IPS DF 4.7 (cell line): Measurements from ENCODE around the gene TMTC4.
"Not testable (repeated sequence)": the region's sequence is repeated elsewhere in the genome, so short reads cannot be mapped to it uniquely, and the experiment has no call there.

Source experiments
- DNase-seq: peaks from one replicate; pipeline ENCODE4 v3.0.0-alpha.2; 2013; ENCODE audit warnings: low spot score; ENCODE audit errors: extremely low read depth

The TMTC4 gene, protein sequence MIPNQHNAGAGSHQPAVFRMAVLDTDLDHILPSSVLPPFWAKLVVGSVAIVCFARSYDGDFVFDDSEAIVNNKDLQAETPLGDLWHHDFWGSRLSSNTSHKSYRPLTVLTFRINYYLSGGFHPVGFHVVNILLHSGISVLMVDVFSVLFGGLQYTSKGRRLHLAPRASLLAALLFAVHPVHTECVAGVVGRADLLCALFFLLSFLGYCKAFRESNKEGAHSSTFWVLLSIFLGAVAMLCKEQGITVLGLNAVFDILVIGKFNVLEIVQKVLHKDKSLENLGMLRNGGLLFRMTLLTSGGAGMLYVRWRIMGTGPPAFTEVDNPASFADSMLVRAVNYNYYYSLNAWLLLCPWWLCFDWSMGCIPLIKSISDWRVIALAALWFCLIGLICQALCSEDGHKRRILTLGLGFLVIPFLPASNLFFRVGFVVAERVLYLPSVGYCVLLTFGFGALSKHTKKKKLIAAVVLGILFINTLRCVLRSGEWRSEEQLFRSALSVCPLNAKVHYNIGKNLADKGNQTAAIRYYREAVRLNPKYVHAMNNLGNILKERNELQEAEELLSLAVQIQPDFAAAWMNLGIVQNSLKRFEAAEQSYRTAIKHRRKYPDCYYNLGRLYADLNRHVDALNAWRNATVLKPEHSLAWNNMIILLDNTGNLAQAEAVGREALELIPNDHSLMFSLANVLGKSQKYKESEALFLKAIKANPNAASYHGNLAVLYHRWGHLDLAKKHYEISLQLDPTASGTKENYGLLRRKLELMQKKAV

DNA sequence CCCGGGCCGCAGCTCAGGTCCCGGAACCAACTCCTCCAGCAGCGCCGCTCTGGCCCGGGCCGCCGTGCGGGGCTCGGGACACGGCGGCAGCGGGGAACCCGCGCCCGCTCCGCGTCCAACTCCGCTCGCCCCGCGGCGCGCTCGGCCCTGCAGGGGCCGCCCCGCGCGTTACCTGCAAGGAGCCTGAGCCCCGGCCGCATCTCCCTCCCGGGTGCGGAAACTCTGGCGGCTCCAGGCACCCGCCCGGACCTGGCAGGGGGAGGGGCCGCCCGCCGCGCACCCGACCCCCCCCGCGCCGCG is at the start of gene TMTC4:
TMTC4 (minus strand) TSS at position 224 of the 300 bp plus-strand sequence. CDS start 4,433 bp downstream, outside the sequence.
- DNase-seq, result no peak

DNA sequence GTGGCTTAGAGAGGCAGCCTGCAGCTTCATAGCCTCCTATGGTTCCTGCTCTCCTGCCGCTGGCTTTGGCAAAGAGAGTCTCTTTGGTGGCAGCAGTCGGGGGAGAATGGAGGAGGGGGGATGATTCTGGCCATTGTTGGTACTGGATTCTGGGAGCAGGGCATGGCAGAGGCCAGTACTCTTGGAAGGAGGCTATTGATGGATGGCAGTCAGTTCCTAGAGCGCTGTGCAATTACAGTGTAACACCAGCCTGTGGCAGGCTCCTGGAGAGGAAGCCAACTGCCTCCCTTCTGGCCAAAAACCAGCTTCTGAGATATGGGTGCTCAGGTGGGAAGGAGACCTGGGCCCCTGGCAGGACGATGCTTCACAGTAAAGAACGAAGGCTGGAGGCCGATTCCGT is 47.9 kb upstream of the TMTC4 start:
- DNase-seq, result no peak

DNA sequence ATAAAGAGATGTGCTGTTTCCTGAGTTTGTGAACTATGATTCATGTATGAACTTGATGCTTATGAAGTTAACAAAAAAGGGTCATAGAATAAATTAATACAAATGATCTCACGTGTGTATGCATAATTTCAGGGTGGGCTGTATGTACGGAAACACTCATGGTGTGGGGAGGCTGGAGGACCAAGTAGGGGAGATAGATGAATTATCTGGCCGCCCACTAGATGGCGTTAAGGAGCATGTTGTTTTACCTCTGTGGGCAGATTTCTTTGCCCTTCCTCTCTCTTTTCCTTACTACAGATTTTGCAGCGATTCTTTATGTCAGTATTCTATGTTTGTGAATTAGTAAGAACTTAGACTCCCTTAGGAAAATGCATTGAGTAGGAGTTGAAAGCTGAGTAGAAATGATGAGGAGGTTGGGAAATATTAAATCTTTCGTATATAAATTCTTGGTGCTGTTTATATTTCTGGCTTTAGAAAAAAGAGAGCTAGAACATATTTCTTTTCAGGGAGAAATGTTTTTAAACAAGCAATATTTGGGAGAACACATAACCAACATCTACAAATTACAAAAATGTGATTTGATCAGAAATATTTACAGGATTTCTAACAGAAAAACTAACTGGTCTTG is 47.4 kb upstream of the TMTC4 start:
- peak; percentile 44 for DNase-seq

DNA sequence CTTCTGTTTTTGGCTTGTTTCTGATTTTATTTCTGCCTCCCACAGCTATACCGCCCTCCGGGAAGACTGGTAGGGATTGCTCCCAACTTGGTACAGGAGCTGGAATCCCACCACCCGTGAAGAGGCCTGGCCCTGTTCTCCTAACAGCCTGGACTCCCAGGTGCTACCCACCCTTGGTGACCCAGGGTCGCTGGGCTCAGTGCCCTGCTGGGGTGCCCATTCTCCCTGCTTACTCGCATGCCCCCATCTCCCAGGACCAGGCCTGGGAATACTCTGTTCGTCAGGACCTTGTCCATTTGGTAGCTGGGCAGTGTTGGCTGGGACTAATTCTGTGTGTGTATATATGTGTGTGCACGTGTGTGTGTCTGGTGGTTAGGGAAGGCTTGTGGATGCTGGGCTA is 41.0 kb upstream of the TMTC4 start:
- DNase-seq, result no peak

DNA sequence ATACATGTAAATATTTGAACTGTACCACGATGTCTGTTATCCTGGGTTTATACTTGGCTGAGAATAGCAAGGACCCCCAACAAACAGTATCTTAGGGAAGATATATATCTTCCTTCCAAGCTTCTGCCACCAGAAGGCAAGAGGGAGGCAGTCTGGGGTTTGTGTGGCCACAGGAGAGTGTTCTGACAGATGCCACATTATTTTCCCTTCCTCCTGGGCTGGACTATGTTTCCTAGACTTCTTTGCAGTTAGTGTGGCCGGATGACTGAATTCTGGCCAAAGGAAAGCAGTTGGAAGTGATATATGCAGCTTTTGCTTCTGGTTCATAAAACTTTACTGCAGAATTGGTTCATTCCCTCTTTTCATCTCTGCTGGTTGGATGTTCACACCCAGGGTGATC is 39.9 kb upstream of the TMTC4 start:
- no peak for DNase-seq

DNA sequence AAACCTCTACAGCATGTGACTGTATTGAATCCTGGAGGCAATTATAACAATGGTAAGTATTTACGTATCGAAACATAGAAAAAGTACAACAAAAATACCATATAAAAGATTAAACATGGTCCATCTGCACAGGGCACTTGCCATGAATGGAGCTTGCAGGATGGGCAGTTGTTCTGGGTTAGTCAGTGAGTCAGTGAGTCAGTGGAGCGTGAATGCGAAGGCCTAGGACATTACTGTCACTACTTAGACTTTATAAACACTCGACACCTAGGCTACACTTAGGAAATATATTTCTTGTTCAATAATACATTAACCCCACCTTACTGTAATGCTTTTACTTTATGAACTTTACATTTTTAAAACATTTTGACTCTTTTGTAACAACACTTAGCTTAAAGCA is 35.6 kb upstream of the TMTC4 start:
- no peak for DNase-seq

DNA sequence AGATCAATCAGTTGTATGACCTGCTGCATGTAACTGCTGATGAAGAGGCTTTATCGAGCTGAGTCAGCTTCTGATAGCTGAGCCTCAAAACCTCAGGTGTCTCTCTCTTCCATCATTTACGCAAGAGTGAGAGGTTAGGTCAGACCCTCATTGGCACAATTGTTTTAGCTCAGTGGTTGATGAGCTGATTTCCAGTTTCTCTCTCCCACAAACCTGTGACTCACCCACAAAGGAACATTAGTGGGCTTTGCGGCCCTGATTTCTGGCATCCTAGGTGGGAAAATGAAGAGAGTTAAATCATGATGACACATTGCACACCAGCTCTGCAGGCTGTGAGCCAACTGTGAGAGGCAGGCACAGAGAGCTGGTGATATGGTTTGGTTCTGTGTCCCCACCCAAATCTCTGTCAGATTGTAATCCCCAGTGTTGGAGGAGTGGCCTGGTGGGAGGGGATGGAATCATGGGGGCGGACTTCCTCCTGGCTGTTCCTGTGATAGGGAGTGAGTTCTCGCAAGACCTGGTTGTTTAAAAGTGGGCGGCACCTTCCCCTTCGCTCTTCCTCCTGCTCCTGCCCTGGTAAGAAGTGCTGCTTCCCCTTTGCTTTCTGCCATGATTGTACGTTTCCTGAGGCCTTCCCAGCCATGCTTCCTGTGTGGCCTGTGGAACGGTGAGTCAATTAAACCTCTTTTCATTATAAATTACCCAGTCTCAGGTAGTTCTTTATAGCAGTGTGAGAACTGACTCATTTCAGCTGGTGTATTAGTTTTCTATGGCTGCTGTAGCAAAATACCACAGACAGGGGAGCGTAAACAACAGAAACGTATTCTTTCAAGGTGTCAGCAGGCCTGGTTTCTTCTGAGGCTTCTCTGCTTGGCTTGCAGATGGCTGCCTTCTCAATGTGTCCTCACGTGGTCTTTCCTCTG is 33.5 kb upstream of the TMTC4 start:
- no peak for DNase-seq

DNA sequence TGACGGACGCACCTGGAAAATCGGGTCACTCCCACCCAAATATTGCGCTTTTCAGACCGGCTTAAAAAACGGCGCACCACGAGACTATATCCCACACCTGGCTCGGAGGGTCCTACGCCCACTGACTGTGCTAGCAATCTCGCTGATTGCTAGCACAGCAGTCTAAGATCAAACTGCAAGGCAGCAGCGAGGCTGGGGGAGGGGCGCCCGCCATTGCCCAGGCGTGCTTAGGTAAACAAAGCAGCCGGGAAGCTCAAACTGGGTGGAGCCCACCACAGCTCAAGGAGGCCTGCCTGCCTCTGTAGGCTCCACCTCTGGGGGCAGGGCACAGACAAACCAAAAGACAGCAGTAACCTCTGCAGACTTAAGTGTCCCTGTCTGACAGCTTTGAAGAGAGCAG is 23.7 kb upstream of the TMTC4 start:
- DNase-seq, result not testable (repeated sequence)

DNA sequence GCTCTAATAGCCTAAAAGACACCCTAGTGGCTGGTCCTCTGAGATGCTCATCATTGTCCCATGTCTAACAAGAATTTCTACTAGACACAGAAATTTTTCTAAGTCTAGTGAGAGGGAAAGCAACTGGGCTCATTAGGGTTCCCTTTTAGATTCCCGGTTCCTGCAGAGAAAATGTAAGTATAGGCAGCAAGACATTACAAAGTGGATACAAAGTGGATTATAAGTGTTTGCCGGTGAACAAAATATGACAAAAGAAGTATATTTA is 20.8 kb upstream of the TMTC4 start:
- no peak for DNase-seq

DNA sequence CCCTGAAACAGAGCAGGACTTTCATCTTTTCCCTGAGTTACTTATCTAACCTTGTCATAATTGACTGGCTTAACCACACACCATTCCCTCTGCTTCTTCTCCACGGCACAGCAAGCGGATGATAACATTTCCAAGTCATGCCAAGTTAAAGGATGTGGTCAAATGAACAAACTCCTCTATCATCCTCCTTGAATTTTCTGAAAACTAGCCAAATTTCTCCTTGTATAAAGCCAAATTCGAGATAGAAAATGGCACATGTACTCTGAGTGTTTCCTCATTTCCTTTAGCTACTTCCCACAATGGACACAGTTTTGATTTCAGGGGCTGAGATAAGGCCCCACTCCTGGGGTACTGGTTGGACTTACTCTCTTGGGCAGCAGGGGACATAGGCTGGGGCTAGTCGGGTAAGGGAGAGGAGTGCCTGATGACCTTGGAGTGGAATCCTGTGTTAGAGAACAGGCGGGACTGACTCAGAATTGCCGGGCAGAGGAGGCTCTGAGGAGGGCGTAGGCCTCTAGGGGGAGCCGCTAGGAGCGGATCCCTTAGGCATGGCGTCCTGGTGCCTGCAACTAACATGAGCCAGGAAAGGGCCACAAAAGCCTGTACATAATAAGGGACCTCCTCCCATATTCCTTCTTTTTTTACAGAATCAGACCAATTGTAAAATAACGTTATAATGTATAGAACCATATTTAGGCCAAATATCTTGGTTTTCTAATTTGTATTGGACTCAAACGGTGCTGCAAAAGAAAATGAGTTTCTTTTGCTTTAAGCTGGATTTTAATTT is 20.3 kb upstream of the TMTC4 start:
- DNase-seq, result peak; percentile 44

DNA sequence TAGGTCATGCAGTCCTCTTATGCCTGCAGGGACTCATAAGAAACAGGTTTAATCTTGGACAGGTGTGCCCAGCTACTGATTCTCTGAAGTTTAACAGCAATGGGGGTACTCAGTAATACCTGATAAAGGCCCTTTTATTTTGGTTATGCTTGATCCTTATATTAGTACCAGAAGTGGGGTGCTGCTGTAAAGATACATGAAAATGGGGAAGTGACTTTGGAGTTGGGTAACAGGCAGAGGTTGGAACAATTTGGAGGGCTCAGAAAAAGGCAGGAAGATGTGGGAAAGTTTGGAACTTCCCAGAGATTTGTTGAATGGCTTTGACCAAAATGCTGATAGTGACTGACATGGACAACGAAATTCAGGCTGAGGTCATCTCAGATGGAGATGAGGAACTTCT is 14.6 kb upstream of the TMTC4 start:
- DNase-seq, result no peak

DNA sequence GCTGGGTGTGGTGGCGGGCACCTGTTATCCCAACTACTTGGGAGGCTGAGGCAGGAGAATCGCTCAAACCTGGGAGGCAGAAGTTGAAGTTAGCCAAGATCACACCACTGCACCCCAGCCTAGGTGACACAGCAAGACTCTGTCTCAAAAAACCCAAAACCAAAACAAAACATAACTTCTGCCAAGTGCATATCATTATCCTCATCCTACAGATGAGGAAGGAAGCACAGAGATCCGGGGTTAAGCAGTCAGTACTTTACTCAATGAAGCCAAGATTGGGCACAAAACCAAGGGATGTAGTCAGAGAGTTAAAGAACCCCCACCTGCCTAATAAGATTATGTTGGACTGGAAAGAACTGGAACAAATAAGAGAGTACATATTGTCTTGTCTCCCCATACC is 5.5 kb upstream of the TMTC4 start:
- no peak for DNase-seq

DNA sequence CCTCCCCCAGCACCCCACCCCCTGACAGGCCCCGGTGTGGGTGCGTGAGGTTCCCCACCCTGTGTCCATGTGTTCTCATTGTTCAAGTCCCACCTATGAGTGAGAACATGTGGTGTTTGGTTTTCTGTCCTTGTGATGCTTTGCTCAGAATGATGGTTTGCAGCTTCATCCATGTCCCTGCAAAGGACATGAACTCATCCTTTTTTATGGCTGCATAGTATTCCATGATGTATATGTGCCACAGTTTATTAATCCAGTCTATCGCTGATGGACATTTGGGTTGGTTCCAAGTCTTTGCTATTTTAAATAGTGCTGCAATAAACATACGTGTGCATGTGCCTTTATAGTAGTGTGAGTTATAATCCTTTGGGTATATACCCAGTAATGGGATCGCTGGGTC is 2.5 kb upstream of the TMTC4 start:
- DNase-seq, result not testable (repeated sequence)

DNA sequence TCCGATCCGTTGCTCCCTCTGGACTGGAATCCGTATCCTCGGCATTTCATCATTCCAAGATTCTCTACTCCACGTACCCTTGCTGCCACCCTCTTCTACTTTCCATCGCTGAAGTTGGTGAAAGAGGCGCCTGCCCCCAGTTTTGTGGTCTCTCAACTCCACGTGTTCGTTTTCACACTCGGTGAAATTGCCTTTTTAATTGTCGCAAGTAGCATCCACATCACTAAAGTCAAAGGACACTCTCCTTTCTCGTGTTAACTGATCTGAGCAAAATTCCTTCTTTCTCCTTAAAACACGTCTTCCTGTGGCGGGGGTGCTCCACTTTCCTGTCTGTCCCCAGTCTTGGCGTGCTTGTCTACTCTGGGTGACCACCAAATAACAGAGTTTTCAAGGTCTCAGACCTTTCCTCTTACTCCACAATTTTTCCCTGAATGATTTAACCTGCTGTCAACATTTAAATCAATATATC is 1.1 kb upstream of the TMTC4 start:
- DNase-seq, result no peak

DNA sequence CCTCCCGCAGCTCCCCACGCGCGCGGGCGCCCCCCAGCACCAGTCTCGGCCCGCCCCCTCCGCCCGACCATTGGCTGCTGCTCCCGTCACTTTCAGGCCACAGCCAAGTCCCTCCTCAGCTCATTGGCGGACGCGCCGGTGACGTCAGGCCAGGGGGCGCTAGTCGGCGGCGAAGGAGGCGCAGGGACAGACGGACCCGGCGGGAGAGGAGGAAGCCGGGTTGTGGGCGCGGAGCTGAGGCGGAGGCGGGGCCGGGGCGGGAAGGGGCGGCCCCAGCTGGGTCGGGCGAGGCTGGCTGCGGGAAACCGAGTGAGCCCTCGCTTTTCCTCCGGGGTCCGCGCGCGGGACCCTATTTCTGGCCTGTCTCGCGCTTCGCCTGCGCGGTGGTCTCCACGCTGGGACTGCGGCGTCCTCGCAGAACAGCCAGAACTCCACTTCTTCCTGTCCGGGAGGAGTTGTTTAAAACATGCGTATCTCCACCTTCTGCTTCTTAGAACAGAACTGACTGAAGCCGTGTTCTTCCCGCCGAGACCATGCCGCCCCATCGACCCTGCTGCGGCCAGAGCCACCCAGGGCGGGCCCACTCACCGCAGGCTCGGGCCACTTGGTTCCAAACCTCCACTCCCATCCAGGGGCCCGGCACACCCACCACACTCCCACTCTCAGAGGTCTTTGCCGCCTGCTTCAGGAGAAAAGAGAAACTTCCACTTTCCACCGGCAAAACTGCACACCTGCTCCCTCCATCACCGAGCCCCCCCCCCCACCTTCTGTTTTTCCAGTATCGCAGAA is 471 bp upstream of the TMTC4 start:
- DNase-seq, result peak; percentile 76

DNA sequence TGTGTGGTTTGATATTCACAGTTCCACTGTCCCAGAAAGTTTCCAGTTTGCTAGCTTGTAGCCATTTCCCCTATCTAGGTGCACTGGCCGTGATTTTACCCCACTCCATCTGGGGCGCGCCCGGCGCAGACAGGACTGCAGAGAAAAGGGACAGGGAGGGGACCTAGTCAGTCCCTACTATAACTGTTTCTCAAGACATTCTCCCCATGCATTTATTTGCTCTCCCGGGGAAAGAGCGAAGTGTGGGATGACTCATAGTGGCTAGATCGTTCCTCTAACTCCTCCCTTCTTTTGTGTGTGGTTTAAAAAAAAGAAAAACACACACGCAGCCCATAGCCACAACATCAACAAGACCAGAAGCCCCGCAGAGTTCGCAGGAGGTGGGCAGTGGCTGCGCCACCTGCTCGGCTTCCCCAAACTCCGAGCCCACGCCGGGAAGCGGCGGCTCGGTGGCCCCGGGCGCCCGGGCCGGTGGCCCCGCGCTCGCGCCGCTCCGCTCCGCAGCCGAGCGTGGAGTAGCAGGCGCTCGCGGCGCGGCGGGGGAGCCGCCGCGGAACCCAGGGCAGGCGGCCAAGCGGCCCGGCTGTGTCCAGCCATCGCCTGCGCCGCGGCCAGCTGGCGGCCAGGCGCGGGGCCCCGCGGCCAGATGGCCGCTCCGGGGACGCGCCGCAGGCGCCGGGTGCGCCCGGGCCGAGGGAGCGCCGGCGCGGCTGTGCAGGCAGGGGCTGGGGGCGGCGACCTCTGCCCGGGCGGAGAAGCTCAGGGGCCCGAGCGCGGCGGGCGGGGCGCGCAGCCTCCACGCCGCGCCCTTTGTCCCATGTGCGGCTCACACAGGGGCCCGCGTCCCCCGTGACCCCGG is 653 bp downstream of the TMTC4 start:
- no peak for DNase-seq

DNA sequence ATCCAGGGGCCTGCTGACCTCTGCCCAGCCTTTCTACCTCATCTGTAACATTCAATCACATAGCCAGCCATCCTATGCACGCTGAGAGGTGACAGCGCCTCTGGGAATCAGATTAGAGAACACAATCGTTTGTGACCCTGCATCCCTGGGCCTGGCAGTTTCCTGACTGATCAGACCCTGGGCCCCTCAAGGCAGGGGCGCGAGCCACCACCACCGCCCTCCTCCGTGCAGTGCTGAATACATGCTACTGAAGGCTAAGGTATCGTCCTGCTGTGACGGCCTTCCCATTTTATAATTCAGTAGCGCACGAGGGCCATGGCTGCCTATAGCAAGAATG is 1.3 kb downstream of the TMTC4 start:
- no peak for DNase-seq

DNA sequence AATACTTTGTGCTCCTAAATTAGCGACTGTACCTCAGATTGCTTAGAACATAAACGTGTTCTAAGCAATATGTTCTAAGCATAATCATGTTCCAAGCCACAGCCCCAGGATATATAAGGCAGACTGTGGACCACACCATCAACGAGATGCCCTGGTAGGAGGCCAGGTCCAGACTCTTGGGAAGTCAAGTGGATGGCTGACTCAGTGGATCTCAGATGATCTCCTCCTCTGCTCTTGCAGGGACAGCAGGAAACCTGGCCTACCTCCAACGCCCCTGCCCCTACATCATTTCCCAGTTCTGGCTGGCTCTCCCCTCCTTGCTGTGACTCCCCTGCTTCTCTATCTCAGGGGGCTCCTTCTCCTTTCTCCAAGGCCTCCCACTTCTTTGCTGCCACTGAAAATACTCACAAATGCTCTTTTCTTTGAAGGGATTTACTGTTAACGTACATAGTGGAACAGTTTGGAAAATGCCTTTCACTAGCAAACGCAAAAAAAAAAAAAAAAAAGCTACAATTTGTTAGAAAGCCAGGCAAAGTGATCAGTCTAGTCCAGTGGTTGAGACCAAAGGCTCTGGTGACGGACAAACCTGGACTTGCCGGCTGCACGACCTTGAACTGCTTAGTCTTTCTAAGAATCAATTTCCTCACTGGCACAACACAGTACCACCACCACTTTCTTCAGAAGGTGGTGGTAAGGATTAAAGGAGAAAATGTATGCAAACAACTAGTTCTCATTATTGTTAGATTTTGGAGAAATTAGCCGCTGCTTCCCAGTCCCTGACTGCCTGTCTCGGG is 3.0 kb downstream of the TMTC4 start:
- no peak for DNase-seq
